PC-3 (cell line): Measurements from ENCODE around the gene RAB26. TPM values are rescaled to one million over a fixed set of nuclear protein-coding genes. Genes with fewer than 3 reads are reported as not detected.

Experiments used
- ATAC-seq: fragments of 200-7000 bp; cut with Tn5 transposase; 2 replicates; pipeline ENCODE4 v1.9.1; 2020; ENCODE audit warnings: mild to moderate bottlenecking, moderate library complexity
- BruUV-seq: library from RNA; stranded (reverse); fragments of 400-500 nt; replicated peaks from 2 replicates; lab custom pipeline; 2021; lab: Mats Ljungman, UMichigan
- CTCF ChIA-PET: fragments of 300-600 bp; sonication (Branson Sonifier 250); formaldehyde crosslinking; loops from one replicate; lab custom pipeline; 2022; ENCODE audit warnings: antibody characterized with exemption; lab: Charles Lee
- POLR2A ChIA-PET: fragments of 300-600 bp; sonication (Branson Sonifier 250); formaldehyde crosslinking; loops from one replicate; lab custom pipeline; 2022; ENCODE audit warnings: antibody characterized with exemption; ENCODE audit not compliant: unreplicated experiment; lab: Charles Lee
- DNase-seq: peaks from one replicate; pipeline ENCODE4 v3.0.0-alpha.2; 2015
- H2AFZ ChIP-seq: fragments of 300-600 bp; sonication (generic); 2 replicates; pipeline ENCODE4 v1.6.0; 2016; ENCODE audit warnings: antibody characterized with exemption, low read length
- H3F3A ChIP-seq: fragments of 300-600 bp; sonication (generic); one replicate; pipeline ENCODE4 v1.6.0; 2017; ENCODE audit warnings: antibody characterized with exemption, low read length, control low read depth, mild to moderate bottlenecking; ENCODE audit not compliant: unreplicated experiment
- H3K27ac ChIP-seq: fragments of 300-600 bp; sonication (generic); 2 replicates; pipeline ENCODE4 v1.5.1; 2016; ENCODE audit warnings: mild to moderate bottlenecking, low read length
- H3K27me3 ChIP-seq: fragments of 300-600 bp; sonication (generic); 2 replicates; pipeline ENCODE4 v1.6.1; 2016; ENCODE audit warnings: low read length, mixed read lengths
- H3K36me3 ChIP-seq: fragments of 300-600 bp; sonication (generic); 2 replicates; pipeline ENCODE4 v1.6.1; 2016; ENCODE audit warnings: low read depth, mixed run types, low read length, mixed read lengths
- H3K4me1 ChIP-seq: fragments of 300-600 bp; sonication (generic); 2 replicates; pipeline ENCODE4 v1.5.1; 2016; ENCODE audit warnings: low read length; ENCODE audit not compliant: insufficient read depth
- H3K4me2 ChIP-seq: fragments of 300-600 bp; sonication (generic); 2 replicates; pipeline ENCODE4 v1.6.0; 2016; ENCODE audit warnings: low read length
- H3K4me3 ChIP-seq: fragments of 300-600 bp; sonication (generic); 2 replicates; pipeline ENCODE4 v1.5.1; 2016; ENCODE audit warnings: mild to moderate bottlenecking, low read length, mixed read lengths
- H3K79me2 ChIP-seq: fragments of 300-600 bp; sonication (generic); 2 replicates; pipeline ENCODE4 v1.6.1; 2017; ENCODE audit warnings: low read length, mixed read lengths
- H3K9ac ChIP-seq: fragments of 300-600 bp; sonication (generic); 2 replicates; pipeline ENCODE4 v1.6.0; 2016; ENCODE audit warnings: mild to moderate bottlenecking, low read length
- H3K9me2 ChIP-seq: fragments of 300-600 bp; sonication (generic); replicated peaks from 2 replicates; pipeline ENCODE4 v1.6.1; 2016; ENCODE audit warnings: mixed run types, low read length, mixed read lengths
- H3K9me3 ChIP-seq: fragments of 300-600 bp; sonication (generic); 2 replicates; pipeline ENCODE4 v1.6.1; 2016; ENCODE audit warnings: low read length, mixed read lengths
- H4K20me1 ChIP-seq: fragments of 300-600 bp; sonication (generic); 2 replicates; pipeline ENCODE4 v1.6.1; 2016; ENCODE audit warnings: low read length, mixed read lengths
- CTCF ChIP-seq: fragments of 300-600 bp; sonication (generic); conservative IDR thresholded peaks from 2 replicates; pipeline ENCODE4 v1.5.1; 2017; ENCODE audit warnings: antibody characterized with exemption, low read depth, mild to moderate bottlenecking, low read length
- EZH2 ChIP-seq: fragments of 300-600 bp; sonication (generic); IDR thresholded peaks from one replicate; pipeline ENCODE4 v1.6.1; 2017; ENCODE audit warnings: antibody characterized with exemption, mild to moderate bottlenecking, low read length; ENCODE audit not compliant: unreplicated experiment
- EZH2phosphoT487 ChIP-seq: fragments of 300-600 bp; sonication (generic); IDR thresholded peaks from 2 replicates; pipeline ENCODE4 v1.6.1; 2018; ENCODE audit warnings: mild to moderate bottlenecking, antibody characterized with exemption, low read length, borderline replicate concordance
- intact Hi-C: fragments of 100-400 bp; cut with micrococcal nuclease; formaldehyde crosslinking; loops from 2 replicates; pipeline ENCODE4 v1.9.0; 2023
- total RNA-seq: library from RNA; depleted of rRNA; stranded (reverse); fragments of >200 nt; gene quantifications from 2 replicates; pipeline ENCODE4 v1.2.3, GENCODE V29; 2014

Gene RAB26
- total RNA-seq, 1 experiment from 2014 or later = 5.6 TPM

GRCh38 chr16:2162676-2163118 lies 14.3 kb downstream of the RAB26 start:
- H3K9ac ChIP-seq = peak overlapping the region; percentile 59
- no peak for TF ChIP-seq CTCF
- no peaks in the 10 kb centered on the region for H3K27me3 ChIP-seq
- peak overlapping the region; percentile 86 for H3K27ac ChIP-seq
- H3K36me3 ChIP-seq = no peaks in the 10 kb centered on the region
- ATAC-seq (peak; percentile 63), DNase-seq (peak; percentile 49)
- ChIA-PET CTCF (interaction anchor here (0.5 to 0.9 kb wide), 2 partner anchors 59 to 89 kb away, joined by 3 read pairs; partner anchors contain the start of gene ECI1), POLR2A (no interaction called here)
- H3K9me3 ChIP-seq = no peaks in the 10 kb centered on the region
- H3K4me2 ChIP-seq = peak overlapping the region; percentile 73
- no peak overlapping the region for H2AFZ ChIP-seq
- H3K79me2 ChIP-seq = peaks cover 46% of the 10 kb centered on the region
- no peaks in the 10 kb centered on the region for H3F3A ChIP-seq
- H3K9me2 ChIP-seq = no peaks in the 10 kb centered on the region
- peak overlapping the region; percentile 49; the same call in 1 of the 2 replicates for H3K4me3 ChIP-seq
- BruUV-seq = no TSS peak
- intact Hi-C loops = no loop called here
- peaks cover 22% of the 10 kb centered on the region for H3K4me1 ChIP-seq
- H4K20me1 ChIP-seq = no peaks in the 10 kb centered on the region

- ChIA-PET CTCF (interaction anchor here (0.9 kb wide), 1 partner anchor 88 kb away, joined by 3 read pairs; the partner anchor contains the start of gene ECI1), POLR2A (no interaction called here)
- H3K79me2 ChIP-seq = peaks cover 40% of the 10 kb centered on the region
- TF ChIP-seq CTCF (no peak), EZH2phosphoT487 (no peak; the same call in 1 of the 2 replicates), EZH2 (no peak)
- H3K9me2 ChIP-seq = no peaks in the 10 kb centered on the region
- H3K4me3 ChIP-seq = peak overlapping the region; percentile 49; the same call in 1 of the 2 replicates
- peak overlapping the region; percentile 73 for H3K4me2 ChIP-seq
- no peaks in the 10 kb centered on the region for H3K36me3 ChIP-seq
- H2AFZ ChIP-seq = no peak overlapping the region
- H3K4me1 ChIP-seq = peaks cover 22% of the 10 kb centered on the region
- BruUV-seq = no TSS peak
- peak; percentile 93 for ATAC-seq
- intact Hi-C loops = no loop called here
- H3K9ac ChIP-seq = peak overlapping the region; percentile 59
- no peaks in the 10 kb centered on the region for H3F3A ChIP-seq
- no peaks in the 10 kb centered on the region for H4K20me1 ChIP-seq
- H3K27me3 ChIP-seq = no peaks in the 10 kb centered on the region
- DNase-seq = peak; percentile 81
- H3K9me3 ChIP-seq = no peaks in the 10 kb centered on the region
- peak overlapping the region; percentile 86 for H3K27ac ChIP-seq
Observed at GRCh38 chr16:2163211-2163881, 14.9 kb downstream of the RAB26 start.

GRCh38 chr16:2165861-2166260 lies 17.4 kb downstream of the RAB26 start:
- BruUV-seq = no TSS peak
- Histone ChIP-seq H4K20me1 (no peaks in the 10 kb centered on the region), H3K27me3 (no peaks in the 10 kb centered on the region), H2AFZ (no peak overlapping the region), H3K9ac (no peak overlapping the region), H3K36me3 (no peaks in the 10 kb centered on the region), H3K4me1 (peaks cover 22% of the 10 kb centered on the region), H3K4me3 (no peak overlapping the region), H3K4me2 (no peak overlapping the region), H3K27ac (no peak overlapping the region), H3F3A (no peaks in the 10 kb centered on the region), H3K9me2 (no peaks in the 10 kb centered on the region), H3K79me2 (peaks cover 18% of the 10 kb centered on the region), H3K9me3 (no peaks in the 10 kb centered on the region)
- intact Hi-C loops = no loop called here
- POLR2A ChIA-PET = no interaction called here
- no peak for TF ChIP-seq EZH2phosphoT487
- DNase-seq = no peak
- CTCF ChIA-PET = no interaction called here
- no peak for ATAC-seq
